H1 (cell line): ENCODE results near the gene KLHL15. TPM values are rescaled to one million over a fixed set of nuclear protein-coding genes. Genes with fewer than 3 reads are reported as not detected.

Experiments used
- CTCF ChIA-PET: fragments of 300-600 bp; sonication (Branson Sonifier 250); formaldehyde crosslinking; loops from one replicate; lab custom pipeline; 2021; ENCODE audit not compliant: partially characterized antibody; lab: Charles Lee
- POLR2A ChIA-PET: fragments of 300-600 bp; sonication (Branson Sonifier 250); formaldehyde crosslinking; loops from one replicate; lab custom pipeline; 2021; ENCODE audit warnings: inconsistent platforms; ENCODE audit not compliant: partially characterized antibody; lab: Charles Lee
- DNase-seq, 2 experiments: peaks; one replicate each; pipeline versions ENCODE4 v3.0.0 to v3.0.0-alpha.2; 2010 to 2022; ENCODE audit warnings: low spot score in 2 of 2, low read depth in 1 of 2, mixed read lengths in 1 of 2
- FAIRE-seq: peaks from 2 replicates; lab custom pipeline; 2011; peaks lifted over from hg19 to GRCh38; lab: Jason Lieb, UNC
- H2AFZ ChIP-seq: 2 replicates; pipeline ENCODE4 v1.8.1; 2012; ENCODE audit warnings: low read length, inconsistent platforms
- H2AK5ac ChIP-seq: 2 replicates; pipeline ENCODE4 v1.6.1; 2013; ENCODE audit warnings: low read depth, low read length
- H2BK120ac ChIP-seq: replicated peaks from 2 replicates; pipeline ENCODE3; 2013; ENCODE audit warnings: low read depth, low read length, inconsistent platforms
- H2BK12ac ChIP-seq: 2 replicates; pipeline ENCODE4 v1.6.1; 2013; ENCODE audit warnings: low read depth, low read length
- H2BK15ac ChIP-seq: 2 replicates; pipeline ENCODE4 v1.6.1; 2013; ENCODE audit warnings: low read length
- H2BK20ac ChIP-seq: 2 replicates; pipeline ENCODE4 v1.6.1; 2013; ENCODE audit warnings: low read length
- H2BK5ac ChIP-seq: 2 replicates; pipeline ENCODE4 v1.6.1; 2013; ENCODE audit warnings: low read depth, low read length
- H3K14ac ChIP-seq: 2 replicates; pipeline ENCODE4 v1.6.1; 2013; ENCODE audit warnings: inconsistent platforms; ENCODE audit not compliant: insufficient read length
- H3K18ac ChIP-seq: 2 replicates; pipeline ENCODE4 v1.6.1; 2013; ENCODE audit warnings: low read length; ENCODE audit errors: extremely low read depth
- H3K23ac ChIP-seq: 2 replicates; pipeline ENCODE4 v1.6.1; 2013; ENCODE audit warnings: inconsistent platforms; ENCODE audit not compliant: insufficient read length
- H3K23me2 ChIP-seq: 2 replicates; pipeline ENCODE4 v1.6.1; 2013; ENCODE audit warnings: low read depth, low read length
- H3K27ac ChIP-seq: 2 replicates; pipeline ENCODE4 v1.6.1; 2011; ENCODE audit warnings: low read depth, low read length, inconsistent platforms
- H3K27me3 ChIP-seq, 4 experiments: replicated peaks in 1 of 4; 1 replicate in 1 of 4; 2 replicates in 3 of 4; pipeline versions ENCODE4 v1.6.1 to v1.8.1; 2011 to 2013; ENCODE audit warnings: low read length in 3 of 4, mild to moderate bottlenecking in 3 of 4, inconsistent platforms in 2 of 4, mixed read lengths in 2 of 4, moderate library complexity in 1 of 4; ENCODE audit not compliant: control insufficient read depth in 3 of 4, insufficient read depth in 3 of 4; ENCODE audit errors: extremely low read depth in 1 of 4
- H3K36me3 ChIP-seq, 4 experiments: 2 replicates each; pipeline versions ENCODE4 v1.6.1 to v1.8.1; 2011 to 2013; ENCODE audit warnings: mild to moderate bottlenecking in 4 of 4, low read length in 3 of 4, moderate library complexity in 2 of 4, control low read depth in 1 of 4, inconsistent platforms in 1 of 4; ENCODE audit not compliant: insufficient read depth in 4 of 4, control insufficient read depth in 2 of 4
- H3K4ac ChIP-seq: replicated peaks from 2 replicates; pipeline ENCODE3; 2013; ENCODE audit warnings: low read length, low read depth, mixed read lengths, inconsistent platforms; ENCODE audit not compliant: insufficient read length
- H3K4me1 ChIP-seq, 4 experiments: replicated peaks in 1 of 4; 1 replicate in 1 of 4; 2 replicates in 3 of 4; pipeline versions ENCODE4 v1.6.1 to v1.8.1; 2011 to 2013; ENCODE audit warnings: low read length in 3 of 4, inconsistent platforms in 2 of 4, mixed read lengths in 1 of 4; ENCODE audit not compliant: insufficient read depth in 4 of 4, control insufficient read depth in 3 of 4
- H3K4me2 ChIP-seq, 2 experiments: 2 replicates each; pipeline versions ENCODE4 v1.6.1 to v1.8.1; 2011 to 2013; ENCODE audit warnings: low read depth in 2 of 2, low read length in 2 of 2, control low read depth in 1 of 2, inconsistent platforms in 1 of 2, mild to moderate bottlenecking in 1 of 2; ENCODE audit not compliant: insufficient read depth in 1 of 2
- H3K4me3 ChIP-seq, 4 experiments: fragments of 200-600, 300-600 bp in 1 of 4; sonication (generic), shearing (Covaris generic), sonication (Bioruptor Twin) in 1 of 4; 2 replicates each; pipeline versions ENCODE4 v1.5.1 to v1.8.1; 2011 to 2016; ENCODE audit warnings: low read length in 4 of 4, low read depth in 3 of 4, control low read depth in 2 of 4, inconsistent platforms in 2 of 4, mild to moderate bottlenecking in 2 of 4, mixed read lengths in 1 of 4, moderate library complexity in 1 of 4; ENCODE audit not compliant: insufficient read depth in 2 of 4; ENCODE audit errors: extremely low read depth in 1 of 4
- H3K56ac ChIP-seq: replicated peaks from 2 replicates; pipeline ENCODE3; 2013; ENCODE audit warnings: low read depth, mild to moderate bottlenecking, mixed read lengths, low read length, inconsistent platforms; ENCODE audit not compliant: insufficient read length
- H3K79me1 ChIP-seq: 2 replicates; pipeline ENCODE4 v1.6.1; 2013; ENCODE audit warnings: low read depth, low read length, control low read depth
- H3K79me2 ChIP-seq, 2 experiments: 2 replicates each; pipeline versions ENCODE4 v1.6.1 to v1.8.1; 2012 to 2013; ENCODE audit warnings: low read length in 2 of 2, mild to moderate bottlenecking in 2 of 2, inconsistent platforms in 1 of 2; ENCODE audit not compliant: insufficient read depth in 2 of 2, control insufficient read depth in 1 of 2
- H3K9ac ChIP-seq, 4 experiments: replicated peaks in 1 of 4; 1 replicate in 1 of 4; 2 replicates in 3 of 4; pipeline versions ENCODE4 v1.6.1 to v1.8.1; 2011 to 2013; ENCODE audit warnings: low read depth in 3 of 4, low read length in 3 of 4, control low read depth in 2 of 4, mild to moderate bottlenecking in 2 of 4, moderate library complexity in 2 of 4, inconsistent platforms in 1 of 4; ENCODE audit errors: extremely low read depth in 1 of 4
- H3K9me3 ChIP-seq, 2 experiments: 2 replicates each; pipeline versions ENCODE4 v1.6.1 to v1.8.1; 2012 to 2013; ENCODE audit warnings: mild to moderate bottlenecking in 2 of 2, moderate library complexity in 2 of 2, control low read depth in 1 of 2, inconsistent platforms in 1 of 2, low read depth in 1 of 2, low read length in 1 of 2, mixed read lengths in 1 of 2; ENCODE audit not compliant: insufficient read depth in 2 of 2
- H4K20me1 ChIP-seq, 2 experiments: replicated peaks in 1 of 2; 2 replicates each; pipeline versions ENCODE3 to v1.8.1; 2011 to 2013; ENCODE audit warnings: inconsistent platforms in 2 of 2, low read length in 2 of 2, mild to moderate bottlenecking in 1 of 2; ENCODE audit not compliant: insufficient read depth in 2 of 2, control insufficient read depth in 1 of 2
- H4K5ac ChIP-seq: 2 replicates; pipeline ENCODE4 v1.6.1; 2013; ENCODE audit warnings: low read length, low read depth, mixed read lengths, inconsistent platforms; ENCODE audit not compliant: insufficient read length
- H4K8ac ChIP-seq: 2 replicates; pipeline ENCODE4 v1.8.0; 2013; ENCODE audit warnings: mild to moderate bottlenecking, moderate library complexity, low read length, inconsistent platforms; ENCODE audit not compliant: insufficient read depth; ENCODE audit errors: extremely low read depth
- H4K91ac ChIP-seq: replicated peaks from 2 replicates; pipeline ENCODE3; 2013; ENCODE audit warnings: low read length, mixed read lengths, inconsistent platforms; ENCODE audit not compliant: insufficient read length
- NANOG ChIP-seq: IDR thresholded peaks from 2 replicates; pipeline ENCODE4 v1.6.1; 2011; ENCODE audit warnings: low read length, low read depth, mild to moderate bottlenecking, inconsistent platforms; ENCODE audit not compliant: insufficient read depth, poor library complexity, severe bottlenecking
- RBBP5 ChIP-seq: IDR thresholded peaks from 2 replicates; pipeline ENCODE4 v1.7.1; 2012; ENCODE audit warnings: low read depth, mild to moderate bottlenecking, inconsistent platforms, low read length, moderate library complexity, borderline replicate concordance
- WGBS, 2 experiments: shearing (Covaris generic) in 1 of 2; methylation state at CpG; one replicate each; pipeline versions ENCODE4 v1.1.6 to v1.1.7; 2013 to 2015; ENCODE audit warnings: low lambda C conversion rate in 2 of 2, mixed read lengths in 2 of 2, inconsistent platforms in 1 of 2, low coverage in 1 of 2, missing lambda C conversion rate in 1 of 2; ENCODE audit not compliant: insufficient replicate concordance in 2 of 2, insufficient coverage in 1 of 2, insufficient read length in 1 of 2; ENCODE audit errors: extremely low coverage in 1 of 2, missing lambda C conversion rate in 1 of 2; 5-methylcytosine and 5-hydroxymethylcytosine counted together
- polyA plus RNA-seq, 7 experiments: library from polyadenylated mRNA; depleted of rRNA in 3 of 7; stranded (reverse) in 5 of 7; unstranded in 2 of 7; fragments of >200 nt in 5 of 7; fragments of 200-250 nt in 2 of 7; gene quantifications; 1 replicate in 5 of 7; 2 replicates in 1 of 7; 4 replicates in 1 of 7; pipeline versions ENCODE4 v1.2.1 to v1.2.3, GENCODE V29; 2011 to 2013; ENCODE audit warnings: missing spikeins in 2 of 7, mixed read lengths in 2 of 7
- total RNA-seq: library from RNA; stranded (reverse); fragmentation: NEBNext Ultra II Directional; extraction: Animal tissue kit (Norgen Biotek cat#: 25700); gene quantifications from 2 replicates; pipeline ENCODE4 v1.2.1, GENCODE V29; 2021

Gene KLHL15
- total and polyA plus RNA-seq, 2 of the 8 experiments (the other 6 are each of a cell fraction or from before 2014, with no cell fraction given): 3.7 to 8.9 TPM

- no peaks in the 10 kb centered on the region for H3K9me3 ChIP-seq
- no peak overlapping the region for H3K14ac ChIP-seq
- H2BK15ac ChIP-seq: no peak overlapping the region
- no peak overlapping the region for H2BK120ac ChIP-seq
- no peaks in the 10 kb centered on the region for H3K23me2 ChIP-seq
- ChIA-PET POLR2A (no interaction called here), CTCF (no interaction called here)
- H3K56ac ChIP-seq: no peak overlapping the region
- H4K91ac ChIP-seq: no peak overlapping the region
- no peak overlapping the region for H3K23ac ChIP-seq
- 100% methylated on average over 4 of the region's 4 CpGs; no CpG with 5 or more reads in 1 of the 2 experiments for WGBS, 2 experiments
- H3K4me2 ChIP-seq: no peak overlapping the region
- no peak overlapping the region for H3K4me3 ChIP-seq
- H3K4me1 ChIP-seq: no peaks in the 10 kb centered on the region
- H4K5ac ChIP-seq: no peak overlapping the region
- H2BK5ac ChIP-seq: no peak overlapping the region
- H4K8ac ChIP-seq: no peak overlapping the region
- no peak for TF ChIP-seq NANOG
- TF ChIP-seq RBBP5: no peak
- no peak for FAIRE-seq
- H2AK5ac ChIP-seq: no peak overlapping the region
- H3K9ac ChIP-seq: no peak overlapping the region
- no peak overlapping the region for H3K18ac ChIP-seq
- no peak overlapping the region for H3K27ac ChIP-seq
- no peaks in the 10 kb centered on the region for H3K36me3 ChIP-seq
- no peak overlapping the region for H3K4ac ChIP-seq
- H2BK20ac ChIP-seq: no peak overlapping the region
- no peaks in the 10 kb centered on the region for H3K79me1 ChIP-seq
- no peak for DNase-seq
- no peaks in the 10 kb centered on the region for H3K27me3 ChIP-seq
- peaks cover 0 to 66% of the 10 kb centered on the region in 2 experiments; a peak in 2 of 4 replicates for H3K79me2 ChIP-seq
- H4K20me1 ChIP-seq: no peaks in the 10 kb centered on the region
- H2BK12ac ChIP-seq: no peak overlapping the region
- H2AFZ ChIP-seq: no peak overlapping the region
Observed at GRCh38 chrX:24018809-24019208, 8.2 kb downstream of the KLHL15 start.
